A673 (cell line): ENCODE data around the gene PTPA.

ENCODE experiments used
- CTCF ChIP-seq: fragments of 300-800, 200-600 bp; sonication (generic); conservative IDR thresholded peaks from 2 replicates; pipeline ENCODE4 v1.5.1; 2017; ENCODE audit warnings: low read depth, mild to moderate bottlenecking, antibody characterized with exemption, low read length, moderate library complexity, mixed read lengths
- EZH2 ChIP-seq: fragments of 200-600 bp; sonication (generic); IDR thresholded peaks from 2 replicates; pipeline ENCODE4 v1.6.1; 2017; ENCODE audit warnings: borderline replicate concordance, low read depth, mild to moderate bottlenecking, mixed read lengths, antibody characterized with exemption, low read length; ENCODE audit not compliant: poor library complexity, severe bottlenecking

- TF ChIP-seq EZH2 (no peak), CTCF (no peak)
These were observed 30.4 kb upstream of the PTPA start, which contains the start of gene DOLPP1 for GRCh38 chr9:129080601-129081387.
